ENCODE results near the gene NCAPG2. TPM values are rescaled to one million over a fixed set of nuclear protein-coding genes. Genes with fewer than 3 reads are reported as not detected.
A peak's percentile ranks its signal among the peaks of the same experiment; 100 is the strongest.

The NCAPG2 gene
- total and polyA plus RNA-seq, 2 of the 13 experiments (the other 11 are each of a cell fraction or from before 2014, with no cell fraction given) = 15.1 to 30.7 TPM

- TF ChIP-seq PBX3 (CRISPR knock-in tag; IDR thresholded peaks at IDR 0.05; ENCODE audit: borderline replicate concordance) (no peak), ADNP (CRISPR knock-in tag; IDR thresholded peaks at IDR 0.05) (no peak), ATF3 (CRISPR knock-in tag; IDR thresholded peaks at IDR 0.05) (no peak), TGIF2 (CRISPR knock-in tag; IDR thresholded peaks at IDR 0.05) (no peak), HOXA3 (CRISPR knock-in tag; IDR thresholded peaks at IDR 0.05) (peak; percentile 56; the same call in 1 of the 2 replicates), ZSCAN31 (CRISPR knock-in tag; IDR thresholded peaks at IDR 0.05; ENCODE audit: low read depth) (no peak), ZNF20 (CRISPR knock-in tag; IDR thresholded peaks at IDR 0.05) (0 out of 2 replicates have a peak, but pooled peaks have one; percentile 70), AHDC1 (CRISPR knock-in tag; IDR thresholded peaks at IDR 0.05; ENCODE audit: borderline replicate concordance) (0 out of 2 replicates have a peak, but pooled peaks have one; percentile 39), IKZF1 (IDR thresholded peaks at IDR 0.05) (no peak), FOXK1 (CRISPR knock-in tag; IDR thresholded peaks at IDR 0.05; ENCODE audit: borderline replicate concordance, low read depth) (peak; percentile 48; the same call in 1 of the 2 replicates), ZNF746 (CRISPR knock-in tag; IDR thresholded peaks at IDR 0.05) (no peak), FOXJ3 (CRISPR knock-in tag; IDR thresholded peaks at IDR 0.05; ENCODE audit: borderline replicate concordance) (0 out of 2 replicates have a peak, but pooled peaks have one; percentile 15), AFF4 (CRISPR knock-in tag; IDR thresholded peaks at IDR 0.05) (no peak), IKZF5 (CRISPR knock-in tag; IDR thresholded peaks at IDR 0.05) (no peak), JUND (CRISPR knock-in tag; IDR thresholded peaks at IDR 0.05) (no peak), HES4 (CRISPR knock-in tag; IDR thresholded peaks at IDR 0.05; ENCODE audit: borderline replicate concordance) (no peak)
Observed at GRCh38 chr7:158638001-158638400, 66.6 kb downstream of the NCAPG2 start (continued).

All from HepG2 (cell line).